ENCODE measurements around the gene COL16A1. TPM values are rescaled to one million over a fixed set of nuclear protein-coding genes. Genes with fewer than 3 reads are reported as not detected.

COL16A1 gene
- total and polyA plus RNA-seq, 9 donors: 19.8 to 237 (median 157) TPM

DNA sequence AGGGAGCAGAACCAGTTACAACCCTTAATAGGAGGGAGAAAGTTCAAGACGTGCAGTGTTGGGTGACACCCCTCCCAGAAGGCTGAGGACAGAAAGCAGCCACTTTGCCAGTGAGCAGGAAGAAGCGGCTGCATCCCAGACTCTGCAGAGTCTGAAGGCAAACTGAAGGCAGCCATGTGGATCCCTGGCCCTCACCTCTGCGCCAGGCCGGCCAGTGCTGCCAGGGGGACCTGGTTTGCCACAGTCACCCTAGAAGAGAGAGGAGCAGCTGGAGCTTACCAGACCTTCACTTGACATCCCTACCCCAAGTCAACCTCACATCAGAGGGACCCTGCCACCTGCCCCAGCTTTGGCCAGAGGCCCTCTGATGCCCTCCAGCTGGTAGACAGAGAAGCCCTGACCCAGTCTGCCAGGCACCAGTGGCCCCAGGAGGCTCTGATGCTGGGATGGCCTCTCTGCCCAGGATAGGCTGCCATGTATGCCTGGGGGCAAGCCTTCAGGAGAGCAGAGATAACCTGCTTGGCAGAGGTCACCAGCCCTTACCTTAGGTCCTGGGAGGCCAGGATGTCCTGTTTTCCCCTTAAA is 42.9 kb downstream of the COL16A1 start:
- 75 to 86% (median 84%) methylated on average over 4 of the region's 4 CpGs for whole genome bisulfite sequencing, 3 donors
- Histone ChIP-seq H3K27ac (no peak overlapping the region), H3K4me1 (ENCODE audit: insufficient read depth) (no peaks in the 10 kb centered on the region), H3K27me3 (no peaks in the 10 kb centered on the region), H3K4me3 (no peak overlapping the region), H3K36me3 (no peaks in the 10 kb centered on the region), H3K9me3 (no peaks in the 10 kb centered on the region)
- TF ChIP-seq, protein P1, sequence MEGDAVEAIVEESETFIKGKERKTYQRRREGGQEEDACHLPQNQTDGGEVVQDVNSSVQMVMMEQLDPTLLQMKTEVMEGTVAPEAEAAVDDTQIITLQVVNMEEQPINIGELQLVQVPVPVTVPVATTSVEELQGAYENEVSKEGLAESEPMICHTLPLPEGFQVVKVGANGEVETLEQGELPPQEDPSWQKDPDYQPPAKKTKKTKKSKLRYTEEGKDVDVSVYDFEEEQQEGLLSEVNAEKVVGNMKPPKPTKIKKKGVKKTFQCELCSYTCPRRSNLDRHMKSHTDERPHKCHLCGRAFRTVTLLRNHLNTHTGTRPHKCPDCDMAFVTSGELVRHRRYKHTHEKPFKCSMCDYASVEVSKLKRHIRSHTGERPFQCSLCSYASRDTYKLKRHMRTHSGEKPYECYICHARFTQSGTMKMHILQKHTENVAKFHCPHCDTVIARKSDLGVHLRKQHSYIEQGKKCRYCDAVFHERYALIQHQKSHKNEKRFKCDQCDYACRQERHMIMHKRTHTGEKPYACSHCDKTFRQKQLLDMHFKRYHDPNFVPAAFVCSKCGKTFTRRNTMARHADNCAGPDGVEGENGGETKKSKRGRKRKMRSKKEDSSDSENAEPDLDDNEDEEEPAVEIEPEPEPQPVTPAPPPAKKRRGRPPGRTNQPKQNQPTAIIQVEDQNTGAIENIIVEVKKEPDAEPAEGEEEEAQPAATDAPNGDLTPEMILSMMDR (IDR thresholded peaks at IDR 0.05): no peak
- TF ChIP-seq EP300 (IDR thresholded peaks at IDR 0.05) (no peak), POLR2A (IDR thresholded peaks at IDR 0.05) (no peak)
- intact Hi-C loops (cut with DNase I): loop anchor here (5.0 to 10.0 kb wide), 5 partner anchors 41 to 404 kb away; partner anchors contain the start of gene COL16A1 (in 1 of the 4)
- DNase-seq: no peak

DNA sequence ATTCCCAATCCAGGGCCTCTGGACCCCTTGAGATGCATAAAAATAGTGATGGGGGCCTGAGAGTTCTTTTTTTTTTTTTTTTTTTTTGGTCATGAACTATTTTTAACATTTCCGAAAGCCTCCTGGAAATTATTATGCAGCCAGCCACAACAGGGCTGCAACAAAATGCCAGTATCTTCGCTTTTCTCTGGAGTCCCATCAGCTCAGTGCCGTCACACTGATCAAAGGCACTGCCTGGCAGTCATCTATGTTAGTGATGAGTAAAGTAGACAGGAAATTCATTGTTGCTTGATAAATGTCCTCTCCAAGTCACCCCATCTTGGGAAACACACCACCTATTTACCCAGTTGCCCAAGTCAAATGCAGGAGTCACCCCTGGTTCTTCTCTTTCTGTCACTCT is 43.9 kb downstream of the COL16A1 start:
- intact Hi-C loops (cut with DNase I): loop anchor here (5.0 to 10.0 kb wide), 5 partner anchors 42 to 405 kb away; partner anchors contain the start of gene COL16A1 (in 1 of the 4)
- no peaks in the 10 kb centered on the region for H3K36me3 ChIP-seq
- no peaks in the 10 kb centered on the region for H3K4me1 ChIP-seq (ENCODE audit: insufficient read depth)
- no peaks in the 10 kb centered on the region for H3K9me3 ChIP-seq
- TF ChIP-seq, protein P1 (IDR thresholded peaks at IDR 0.05): no peak
- TF ChIP-seq POLR2A (IDR thresholded peaks at IDR 0.05) (no peak), EP300 (IDR thresholded peaks at IDR 0.05) (no peak)
- H3K27me3 ChIP-seq: no peaks in the 10 kb centered on the region
- no peak overlapping the region for H3K4me3 ChIP-seq
- 78 to 92% (median 82%) methylated on average over 3 of the region's 3 CpGs for WGBS, 3 donors
- DNase-seq: no peak
- H3K27ac ChIP-seq: no peak overlapping the region

DNA sequence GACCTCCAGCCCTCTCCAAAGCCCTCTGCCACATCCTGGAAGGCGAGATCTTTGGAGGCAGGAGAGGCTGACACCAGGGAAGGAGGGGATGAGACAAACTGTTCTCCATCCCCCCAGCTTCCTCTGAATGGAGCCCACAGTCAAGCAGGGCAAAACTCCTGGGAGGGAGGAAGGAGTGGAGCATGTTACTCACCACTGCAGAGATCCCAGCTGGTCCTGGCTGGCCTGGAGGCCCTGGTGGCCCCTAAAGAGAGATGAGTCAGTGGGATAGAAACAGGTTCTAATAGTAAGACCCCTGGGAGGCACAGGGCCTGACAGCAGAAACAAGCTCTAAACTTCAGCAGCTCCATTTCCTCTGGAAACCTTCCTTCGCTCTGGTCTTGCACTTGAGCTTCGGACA is 45.1 kb downstream of the COL16A1 start:
- TF ChIP-seq, protein P1 (IDR thresholded peaks at IDR 0.05): no peak
- TF ChIP-seq POLR2A (IDR thresholded peaks at IDR 0.05): no peak
- no peak for TF ChIP-seq EP300 (IDR thresholded peaks at IDR 0.05)
- H3K27ac ChIP-seq: no peak overlapping the region
- 83 to 92% (median 89%) methylated on average over 3 of the region's 3 CpGs for WGBS, 3 donors
- DNase-seq: no peak
- intact Hi-C loops (cut with DNase I): no loop called here
- no peaks in the 10 kb centered on the region for H3K9me3 ChIP-seq
- no peaks in the 10 kb centered on the region for H3K36me3 ChIP-seq
- H3K4me1 ChIP-seq (ENCODE audit: insufficient read depth): no peaks in the 10 kb centered on the region
- no peaks in the 10 kb centered on the region for H3K27me3 ChIP-seq
- no peak overlapping the region for H3K4me3 ChIP-seq

DNA sequence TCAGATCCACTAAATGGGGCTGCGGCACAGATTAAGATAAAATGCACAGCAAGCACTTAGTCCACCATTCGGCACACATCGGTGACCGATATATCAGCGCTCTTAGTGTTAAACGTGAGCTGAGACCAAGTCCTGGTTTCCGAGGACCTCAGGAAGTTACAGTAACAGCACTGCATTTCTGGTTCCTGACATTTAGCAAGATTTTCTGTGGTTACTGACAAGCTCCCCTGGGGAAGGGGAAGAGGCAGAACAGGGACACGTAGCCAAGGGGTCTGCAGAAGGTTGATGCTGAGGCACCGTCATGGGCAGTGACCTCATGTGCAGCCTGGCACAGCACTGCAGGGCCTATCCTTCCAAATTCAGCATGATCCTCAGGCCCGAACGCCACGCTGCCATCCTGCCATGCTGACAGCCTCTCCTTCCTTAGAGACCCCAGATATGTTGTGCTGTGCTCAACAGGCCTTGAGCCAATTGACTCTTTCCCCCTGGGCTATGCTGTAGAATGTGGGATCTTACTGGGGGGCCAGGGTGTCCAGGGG is 45.8 kb downstream of the COL16A1 start:
- DNase-seq: no peak
- Histone ChIP-seq H3K9me3 (no peaks in the 10 kb centered on the region), H3K27ac (no peak overlapping the region), H3K4me3 (no peak overlapping the region), H3K4me1 (ENCODE audit: insufficient read depth) (no peaks in the 10 kb centered on the region), H3K27me3 (no peaks in the 10 kb centered on the region), H3K36me3 (no peaks in the 10 kb centered on the region)
- TF ChIP-seq EP300 (IDR thresholded peaks at IDR 0.05) (no peak), POLR2A (IDR thresholded peaks at IDR 0.05) (no peak)
- TF ChIP-seq, protein P1 (IDR thresholded peaks at IDR 0.05): no peak
- 89 to 91% (median 89%) methylated on average over 12 of the region's 12 CpGs for WGBS, 3 donors
- intact Hi-C loops (cut with DNase I): no loop called here

Data from ovary (tissue), 9 donors.